NCI-H1092 (cell line): ENCODE results near the gene OR10A6.

Experiments
- DNase-seq: peaks from one replicate; lab custom pipeline; 2025; lab: John Stamatoyannopoulos, UW

The OR10A6 gene, protein sequence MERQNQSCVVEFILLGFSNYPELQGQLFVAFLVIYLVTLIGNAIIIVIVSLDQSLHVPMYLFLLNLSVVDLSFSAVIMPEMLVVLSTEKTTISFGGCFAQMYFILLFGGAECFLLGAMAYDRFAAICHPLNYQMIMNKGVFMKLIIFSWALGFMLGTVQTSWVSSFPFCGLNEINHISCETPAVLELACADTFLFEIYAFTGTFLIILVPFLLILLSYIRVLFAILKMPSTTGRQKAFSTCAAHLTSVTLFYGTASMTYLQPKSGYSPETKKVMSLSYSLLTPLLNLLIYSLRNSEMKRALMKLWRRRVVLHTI

DNA sequence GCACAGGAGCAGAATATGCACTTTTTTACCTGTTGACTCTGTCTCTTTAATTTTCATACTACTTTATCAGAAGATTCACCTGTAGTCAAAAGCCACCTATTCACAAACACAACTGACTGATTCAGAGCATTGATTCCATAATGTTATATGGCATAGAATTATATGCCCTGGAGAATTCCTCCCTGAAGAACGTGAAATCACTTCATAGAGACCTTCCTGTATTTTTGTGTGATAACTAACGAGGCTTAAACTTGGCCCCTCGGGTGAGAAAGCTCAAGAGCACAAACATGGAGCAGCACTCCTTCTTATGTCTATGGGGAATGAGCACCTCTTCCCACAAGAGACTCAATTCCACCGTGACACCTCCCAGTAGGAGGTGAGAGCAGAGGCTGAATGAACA lies at the start of gene OR10A6:
TSS of gene OR10A6 (minus strand) at position 101 of the 400 bp plus-strand sequence. CDS start 2,606 bp downstream, outside the sequence.
- DNase-seq, result no peak

DNA sequence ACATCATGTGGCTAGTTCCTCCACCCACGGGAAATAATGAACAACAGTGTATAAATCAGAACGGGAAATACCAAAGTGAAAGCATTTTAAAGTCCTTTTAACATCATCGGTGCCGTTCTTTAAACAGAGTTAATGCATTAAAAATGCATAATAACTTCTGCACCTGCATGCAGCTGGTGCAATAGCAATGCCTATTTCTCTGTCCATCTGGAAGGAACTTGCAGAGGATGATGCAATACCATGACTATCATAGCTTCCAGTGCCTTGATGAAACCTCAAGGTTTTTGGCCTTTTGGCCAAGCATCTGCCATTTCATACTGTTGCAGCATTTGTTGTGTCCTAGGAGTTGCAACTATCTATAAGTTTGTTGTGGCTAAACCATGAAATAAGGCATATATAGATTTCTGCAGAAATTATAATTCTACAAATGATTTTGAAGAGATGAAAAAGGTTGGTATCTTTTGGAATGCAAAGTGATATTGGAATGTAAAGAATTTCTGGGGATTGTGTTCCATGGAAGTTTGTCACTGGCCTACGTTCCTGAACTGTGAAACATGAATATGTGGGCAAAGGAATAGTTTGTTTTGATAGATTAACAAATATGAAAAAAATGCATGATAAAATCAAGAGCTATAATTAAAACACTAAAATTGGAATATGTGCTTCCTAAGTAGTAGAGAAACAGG lies 46.3 kb upstream of the OR10A6 start:
- DNase-seq, result no peak

DNA sequence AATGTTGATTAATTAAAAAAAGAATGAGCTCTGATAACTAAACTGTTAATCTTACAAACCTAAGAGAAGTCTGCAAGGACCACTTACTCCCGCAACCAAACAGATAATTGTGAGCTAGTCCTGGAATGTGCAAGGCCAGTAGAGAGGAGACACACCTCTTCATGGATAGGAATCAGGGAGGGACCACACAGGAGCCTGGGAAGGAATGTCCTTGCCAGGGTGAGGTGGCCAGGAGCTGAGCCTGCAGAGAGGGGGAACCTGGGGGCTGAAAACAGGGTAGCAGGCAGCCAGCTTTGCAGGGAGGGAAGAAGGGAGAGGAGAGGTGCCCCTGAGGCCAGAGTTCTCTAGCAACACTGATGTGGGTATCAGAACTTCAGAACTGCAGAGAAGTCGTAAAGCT lies 43.6 kb upstream of the OR10A6 start:
- DNase-seq, result no peak

GRCh38 chr11:7973011-7973410 lies 41.9 kb upstream of the OR10A6 start:
- no peak for DNase-seq

DNA sequence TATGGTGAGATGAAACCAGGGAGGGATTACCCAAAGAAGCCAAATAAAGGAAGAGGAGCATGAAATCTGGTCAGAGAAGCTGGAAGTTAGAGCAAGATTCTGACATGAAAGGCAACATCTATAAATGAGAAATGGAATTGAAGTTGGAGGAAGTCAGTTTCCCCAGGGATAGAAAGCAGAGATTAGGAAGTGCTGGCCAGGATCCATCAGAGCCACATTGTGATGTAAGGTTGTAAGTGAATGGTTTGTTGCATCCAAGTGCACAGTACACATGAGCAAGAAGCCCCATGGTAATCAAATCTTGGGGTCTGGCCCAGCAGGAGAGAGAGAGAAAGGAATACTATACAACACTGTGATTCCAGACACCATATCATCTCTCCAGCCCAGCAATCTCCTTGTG lies 40.8 kb upstream of the OR10A6 start:
- DNase-seq, result no peak

- DNase-seq, result no peak
Observed at GRCh38 chr11:7969756-7970646, 38.9 kb upstream of the OR10A6 start.

GRCh38 chr11:7968686-7969085 lies 37.6 kb upstream of the OR10A6 start:
- DNase-seq, result no peak

DNA sequence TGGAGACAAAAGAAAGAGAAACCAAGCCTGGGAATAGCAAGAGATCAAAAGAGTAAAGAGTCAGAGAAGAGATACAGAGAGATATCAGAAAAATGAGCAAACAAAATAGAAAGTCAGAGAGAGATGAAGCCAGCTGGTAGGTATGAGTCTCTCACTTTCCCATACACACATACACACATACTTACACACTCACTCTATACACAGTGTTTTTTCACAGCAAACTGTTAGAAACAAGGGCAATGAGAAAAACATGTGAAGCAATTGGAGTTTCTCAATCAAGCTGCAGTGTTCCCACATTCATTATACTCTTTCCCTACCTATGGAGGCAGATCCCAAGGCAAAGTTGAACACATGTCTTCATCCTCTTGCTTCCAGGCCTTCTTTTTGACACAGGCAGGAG lies 36.8 kb upstream of the OR10A6 start:
- no peak for DNase-seq

- no peak for DNase-seq
Observed at GRCh38 chr11:7967097-7967496, 36.0 kb upstream of the OR10A6 start.

DNA sequence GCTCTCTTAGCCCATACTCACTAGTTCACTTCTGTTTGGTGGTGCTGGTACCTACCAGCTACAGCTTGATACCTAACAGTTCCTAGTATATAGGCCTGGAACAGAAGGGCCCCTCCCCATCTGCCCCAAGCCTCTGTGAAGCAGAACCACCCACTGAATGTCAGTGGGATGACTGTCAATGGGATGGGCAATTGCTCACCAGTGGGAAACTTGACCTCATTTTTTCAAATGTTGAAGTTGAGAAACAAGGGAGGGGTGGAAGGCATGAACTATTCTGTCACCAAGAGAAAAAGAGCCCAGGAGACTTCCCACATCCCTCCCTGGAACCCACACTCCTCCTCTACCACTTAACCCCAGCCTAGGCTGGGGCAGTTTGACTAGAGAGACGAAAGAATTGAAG lies 34.3 kb upstream of the OR10A6 start, which contains the start of gene NLRP10:
TSS of gene NLRP10 (minus strand) at position 62 of the 400 bp plus-strand sequence. CDS start 1,952 bp downstream, outside the sequence.
- no peak for DNase-seq

- DNase-seq, result no peak
Observed at GRCh38 chr11:7964873-7965272, 33.8 kb upstream of the OR10A6 start.

- DNase-seq, result no peak
Observed at GRCh38 chr11:7964261-7964660, 33.2 kb upstream of the OR10A6 start.

GRCh38 chr11:7955191-7955590 lies 24.1 kb upstream of the OR10A6 start:
- no peak for DNase-seq

GRCh38 chr11:7949934-7950333 lies 18.9 kb upstream of the OR10A6 start:
- DNase-seq, result no peak

- no peak for DNase-seq
Observed at GRCh38 chr11:7944123-7944522, 13.1 kb upstream of the OR10A6 start.

DNA sequence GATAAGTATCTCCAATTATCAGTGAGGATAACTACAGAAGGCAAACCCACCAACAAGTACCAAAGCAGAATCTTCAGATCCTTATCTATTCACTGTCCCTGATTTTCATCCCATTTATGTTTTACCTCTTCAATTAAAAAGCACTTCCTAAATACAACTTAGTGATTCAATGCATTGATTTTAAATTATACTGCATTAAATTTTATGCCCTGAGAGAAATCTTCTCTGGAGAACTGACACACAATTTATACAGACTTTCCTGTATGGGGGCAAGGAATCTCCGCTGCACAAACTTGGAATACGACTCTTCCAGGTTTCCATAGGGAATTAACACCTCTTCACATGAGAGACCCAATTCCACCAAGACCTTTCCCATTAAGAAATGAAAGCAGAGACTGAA lies 10.5 kb upstream of the OR10A6 start, which contains the start of gene OR10A3:
TSS of gene OR10A3 (minus strand) at position 101 of the 400 bp plus-strand sequence. CDS start 2,188 bp downstream, outside the sequence.
- no peak for DNase-seq

DNA sequence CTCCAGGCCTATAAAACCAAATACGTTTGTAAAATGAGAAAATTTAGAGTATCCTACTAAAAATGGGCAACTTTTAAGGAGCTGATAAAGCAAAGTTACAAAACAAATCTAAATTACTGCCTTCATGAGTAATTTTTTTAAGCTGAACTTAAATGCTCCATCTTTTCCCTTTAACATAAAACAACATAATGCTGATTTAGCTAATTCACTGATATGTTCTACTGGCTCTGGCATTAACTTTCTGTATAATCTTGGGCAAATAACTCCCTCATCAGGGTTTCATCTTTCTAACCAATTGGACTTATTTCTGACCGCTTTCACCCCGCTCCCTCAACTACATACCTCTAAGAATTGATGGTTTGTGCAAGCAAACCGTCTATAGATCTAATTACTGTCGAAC lies 10.1 kb upstream of the OR10A6 start:
- no peak for DNase-seq

DNA sequence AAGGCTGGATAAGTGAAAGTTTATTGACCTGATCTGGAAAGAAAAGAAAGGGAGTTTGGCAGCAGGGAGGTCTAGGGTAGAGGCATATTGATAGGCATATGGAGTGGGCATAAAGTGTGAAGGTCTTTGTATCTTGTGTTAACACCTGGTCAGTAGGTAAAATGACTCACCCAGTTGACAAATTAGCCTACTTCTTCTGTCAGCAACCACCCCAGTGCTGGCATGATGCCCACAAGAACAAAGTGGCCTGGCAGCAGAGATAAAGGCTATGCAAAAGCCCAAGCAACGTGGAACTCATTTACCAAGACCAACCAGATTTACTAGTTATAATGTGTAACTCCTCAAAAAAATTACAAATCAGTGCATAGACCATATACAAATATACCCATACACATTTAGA lies 5.5 kb upstream of the OR10A6 start:
- DNase-seq, result no peak

DNA sequence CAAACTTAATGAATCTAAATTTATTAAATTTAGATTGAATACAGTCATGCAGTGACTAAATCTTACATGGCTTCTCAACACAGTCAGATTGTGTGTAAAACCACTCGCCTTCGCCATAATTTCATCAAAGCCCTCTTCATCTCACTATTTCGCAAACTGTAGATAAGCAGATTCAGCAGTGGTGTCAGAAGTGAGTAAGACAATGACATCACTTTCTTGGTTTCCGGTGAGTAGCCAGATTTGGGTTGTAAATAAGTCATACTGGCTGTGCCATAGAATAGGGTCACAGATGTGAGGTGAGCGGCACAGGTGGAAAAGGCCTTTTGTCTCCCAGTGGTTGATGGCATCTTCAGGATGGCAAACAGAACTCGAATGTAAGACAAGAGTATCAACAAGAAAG lies 3.4 kb downstream of the OR10A6 start:
- no peak for DNase-seq

DNA sequence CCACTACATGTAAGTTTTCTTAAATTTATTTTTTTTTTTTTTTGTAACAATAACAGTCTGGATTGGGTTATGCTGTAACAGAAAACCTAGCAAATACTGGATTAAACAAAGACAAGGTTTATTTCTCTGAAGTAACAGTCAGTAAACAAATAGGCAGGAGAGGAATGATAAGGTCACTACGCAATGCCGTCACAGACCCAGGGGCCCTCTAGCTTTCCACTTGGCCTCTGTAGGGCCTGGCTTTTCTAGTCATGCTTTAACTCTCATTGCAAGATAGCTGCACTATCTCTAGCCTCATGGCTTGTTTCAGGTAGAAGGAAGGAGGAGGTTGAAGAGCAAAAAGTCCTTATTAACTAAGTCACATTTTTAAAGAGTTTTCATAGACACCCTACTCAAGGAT lies 6.5 kb downstream of the OR10A6 start:
- no peak for DNase-seq

- no peak for DNase-seq
Observed at GRCh38 chr11:7918141-7918540, 12.9 kb downstream of the OR10A6 start.

DNA sequence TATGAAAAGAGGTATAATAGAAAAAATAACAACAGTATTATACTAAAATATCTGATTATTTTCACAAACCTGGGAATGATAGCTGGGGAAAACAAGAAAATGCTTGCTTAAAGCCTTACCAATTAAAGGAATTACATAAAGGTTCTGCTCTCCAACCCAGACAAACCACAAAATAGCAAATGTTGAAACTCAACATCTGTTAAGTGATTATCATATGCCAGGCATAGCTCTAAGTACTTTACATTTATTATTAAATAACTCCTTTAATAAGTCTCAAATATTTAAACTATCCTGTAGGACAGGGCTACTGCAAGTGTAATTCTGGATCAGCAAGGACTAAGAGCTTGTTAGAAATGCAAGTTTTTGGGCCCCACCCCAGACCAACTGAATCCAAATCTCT lies 20.1 kb downstream of the OR10A6 start:
- no peak for DNase-seq
